Neural cell (in vitro differentiated cells): ENCODE data around the gene FBLIM1. TPM values are rescaled to one million over a fixed set of nuclear protein-coding genes. Genes with fewer than 3 reads are reported as not detected.

Experiments used
- H2AFZ ChIP-seq: fragments of 200-600, 300-800 bp; sonication (generic), shearing (Covaris generic); 2 replicates; pipeline ENCODE4 v1.6.0; 2014; ENCODE audit warnings: low read depth, mild to moderate bottlenecking, antibody characterized with exemption, low read length, moderate library complexity
- H3F3A ChIP-seq: fragments of 200-600 bp; shearing (Covaris generic); 2 replicates; pipeline ENCODE4 v1.6.1; 2016; ENCODE audit warnings: mild to moderate bottlenecking, moderate library complexity, mixed read lengths, antibody characterized with exemption, low read length; ENCODE audit not compliant: insufficient read depth, poor library complexity, severe bottlenecking
- H3K27ac ChIP-seq: fragments of 200-600, 300-800 bp; sonication (generic), shearing (Covaris generic); 2 replicates; pipeline ENCODE4 v1.5.1; 2014; ENCODE audit warnings: mild to moderate bottlenecking, low read length, moderate library complexity
- H3K27me3 ChIP-seq: fragments of 300-800, 200-600 bp; sonication (generic), shearing (Covaris generic); 2 replicates; pipeline ENCODE4 v1.6.0; 2014; ENCODE audit warnings: mild to moderate bottlenecking, low read depth, low read length, moderate library complexity; ENCODE audit not compliant: insufficient read depth
- H3K36me3 ChIP-seq: fragments of 300-800, 200-600 bp; sonication (generic), shearing (Covaris generic); 2 replicates; pipeline ENCODE4 v1.5.1; 2014; ENCODE audit warnings: mild to moderate bottlenecking, antibody characterized with exemption, low read length, moderate library complexity; ENCODE audit not compliant: insufficient read depth
- H3K4me2 ChIP-seq: fragments of 300-800, 200-600 bp; sonication (generic), shearing (Covaris generic); 2 replicates; pipeline ENCODE4 v1.6.0; 2014; ENCODE audit warnings: mild to moderate bottlenecking, low read length
- H3K4me3 ChIP-seq: fragments of 300-800, 200-600 bp; sonication (generic), shearing (Covaris generic); 2 replicates; pipeline ENCODE4 v1.5.1; 2014; ENCODE audit warnings: mild to moderate bottlenecking, low read length, moderate library complexity
- H3K79me2 ChIP-seq: fragments of 200-600 bp; shearing (Covaris generic); replicated peaks from 2 replicates; pipeline ENCODE4 v1.6.0; 2014; ENCODE audit warnings: mild to moderate bottlenecking, low read length, moderate library complexity; ENCODE audit not compliant: insufficient read depth
- H3K9ac ChIP-seq: fragments of 300-800, 200-600 bp; sonication (generic), shearing (Covaris generic); 2 replicates; pipeline ENCODE4 v1.6.1; 2016; ENCODE audit warnings: mild to moderate bottlenecking, low read length, mixed read lengths
- H3K9me2 ChIP-seq: fragments of 200-600 bp; shearing (Covaris generic); 2 replicates; pipeline ENCODE4 v1.6.1; 2016; ENCODE audit warnings: mild to moderate bottlenecking, low read length, mixed read lengths; ENCODE audit not compliant: insufficient read depth
- H3K9me3 ChIP-seq: fragments of 200-600, 300-800 bp; sonication (generic), shearing (Covaris generic); 2 replicates; pipeline ENCODE4 v1.6.1; 2016; ENCODE audit warnings: mild to moderate bottlenecking, mixed run types, low read length, moderate library complexity, mixed read lengths
- H4K20me1 ChIP-seq: fragments of 200-600 bp; shearing (Covaris generic); 2 replicates; pipeline ENCODE4 v1.6.1; 2016; ENCODE audit warnings: mild to moderate bottlenecking, mixed run types; ENCODE audit not compliant: insufficient read depth
- EP300 ChIP-seq: fragments of 450-650 bp; conservative IDR thresholded peaks from 2 replicates; pipeline ENCODE4 v1.6.1; 2014; ENCODE audit warnings: antibody characterized with exemption, mild to moderate bottlenecking, moderate library complexity; ENCODE audit not compliant: poor library complexity, severe bottlenecking
- EZH2 ChIP-seq: fragments of 200-600, 300-800 bp; shearing (Covaris generic), sonication (generic); IDR thresholded peaks from 2 replicates; pipeline ENCODE4 v1.6.1; 2014; ENCODE audit warnings: antibody characterized with exemption, low read length, borderline replicate concordance, mild to moderate bottlenecking; ENCODE audit not compliant: insufficient read depth, poor library complexity, severe bottlenecking
- MXI1 ChIP-seq: fragments of 450-650 bp; conservative IDR thresholded peaks from 2 replicates; pipeline ENCODE4 v1.6.1; 2014; ENCODE audit warnings: antibody characterized with exemption, mild to moderate bottlenecking; ENCODE audit not compliant: poor library complexity, severe bottlenecking
- POLR2AphosphoS5 ChIP-seq: IDR thresholded peaks from 2 replicates; pipeline ENCODE4 v1.6.1; 2012
- RAD21 ChIP-seq: fragments of 450-650 bp; conservative IDR thresholded peaks from 2 replicates; pipeline ENCODE4 v1.6.1; 2014; ENCODE audit warnings: antibody characterized with exemption, mild to moderate bottlenecking, moderate library complexity
- SMC3 ChIP-seq: fragments of 450-650 bp; conservative IDR thresholded peaks from 2 replicates; pipeline ENCODE4 v1.6.1; 2014; ENCODE audit warnings: antibody characterized with exemption, mild to moderate bottlenecking, moderate library complexity; ENCODE audit not compliant: poor library complexity
- TAF1 ChIP-seq: IDR thresholded peaks from 2 replicates; pipeline ENCODE4 v1.6.1; 2012; ENCODE audit warnings: low read depth
- polyA plus RNA-seq: library from polyadenylated mRNA; depleted of rRNA; stranded (reverse); fragments of >200 nt; gene quantifications from 2 replicates; pipeline ENCODE4 v1.2.3, GENCODE V29; 2014
- TF ChIP-seq, protein P1 (sequence below): IDR thresholded peaks from 2 replicates; pipeline ENCODE4 v1.6.1; 2012; ENCODE audit warnings: borderline replicate concordance
- TF ChIP-seq, protein P2 (sequence below): fragments of 450-650 bp; IDR thresholded peaks from 2 replicates; pipeline ENCODE4 v1.5.1; 2014; ENCODE audit warnings: antibody characterized with exemption, mild to moderate bottlenecking, moderate library complexity; ENCODE audit not compliant: poor library complexity, severe bottlenecking

Gene FBLIM1
- polyA plus RNA-seq, 1 donor from 2014 or later = 24.9 TPM

DNA sequence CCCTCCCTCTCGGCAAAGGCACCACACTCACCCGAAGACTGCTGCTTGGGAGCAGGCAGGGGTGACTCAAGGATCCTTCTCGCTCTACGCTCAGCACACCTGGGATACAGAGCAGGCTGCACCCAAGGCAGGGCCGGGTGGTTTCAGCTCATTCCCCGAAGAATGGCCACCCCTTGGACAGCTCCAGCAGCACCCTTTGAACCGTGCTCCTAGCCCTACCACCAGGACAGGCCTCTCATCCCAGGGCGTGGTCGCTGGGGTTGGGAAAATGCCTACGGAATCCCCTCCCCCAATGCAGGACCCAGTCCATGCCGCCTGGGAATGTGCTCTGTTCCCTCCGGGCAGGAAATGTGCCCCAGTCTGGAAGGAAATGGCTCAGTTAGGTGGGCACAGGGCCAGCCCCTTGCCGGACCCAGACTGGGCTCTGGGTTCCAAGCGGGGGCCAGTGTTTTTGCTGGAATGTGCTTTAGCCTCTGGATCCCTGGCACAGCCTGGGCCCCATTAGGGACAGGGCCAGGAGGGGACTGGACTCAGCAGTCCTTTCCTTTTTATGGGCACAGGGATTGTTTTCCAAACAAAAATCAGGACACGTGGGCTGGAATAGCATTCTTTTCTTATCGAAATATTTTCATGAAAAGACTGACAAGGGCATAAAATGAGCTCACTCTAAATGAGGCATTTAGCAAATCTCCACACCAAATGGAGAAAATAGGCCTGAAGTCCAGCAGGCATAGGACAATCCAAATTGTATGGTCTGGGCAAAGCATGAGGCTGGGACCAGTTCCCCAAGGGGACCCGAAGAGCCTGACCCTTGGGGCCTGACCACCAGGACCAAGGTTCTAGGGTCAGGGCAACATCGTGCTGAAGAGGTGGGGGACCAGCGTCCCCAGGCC lies 8.9 kb upstream of the FBLIM1 start:
- Histone ChIP-seq H3K4me3 (no peak overlapping the region), H3K79me2 (no peaks in the 10 kb centered on the region), H4K20me1 (no peaks in the 10 kb centered on the region), H3K27me3 (no peaks in the 10 kb centered on the region), H2AFZ (no peak overlapping the region), H3K27ac (no peak overlapping the region), H3K9me3 (no peaks in the 10 kb centered on the region), H3K36me3 (no peaks in the 10 kb centered on the region), H3K9ac (no peak overlapping the region), H3K4me2 (no peak overlapping the region), H3K9me2 (no peaks in the 10 kb centered on the region), H3F3A (no peaks in the 10 kb centered on the region)
- TF ChIP-seq POLR2AphosphoS5 (no peak), MXI1 (no peak), RAD21 (no peak), TAF1 (no peak), EP300 (no peak), EZH2 (no peak), SMC3 (no peak)
- TF ChIP-seq, protein P1, sequence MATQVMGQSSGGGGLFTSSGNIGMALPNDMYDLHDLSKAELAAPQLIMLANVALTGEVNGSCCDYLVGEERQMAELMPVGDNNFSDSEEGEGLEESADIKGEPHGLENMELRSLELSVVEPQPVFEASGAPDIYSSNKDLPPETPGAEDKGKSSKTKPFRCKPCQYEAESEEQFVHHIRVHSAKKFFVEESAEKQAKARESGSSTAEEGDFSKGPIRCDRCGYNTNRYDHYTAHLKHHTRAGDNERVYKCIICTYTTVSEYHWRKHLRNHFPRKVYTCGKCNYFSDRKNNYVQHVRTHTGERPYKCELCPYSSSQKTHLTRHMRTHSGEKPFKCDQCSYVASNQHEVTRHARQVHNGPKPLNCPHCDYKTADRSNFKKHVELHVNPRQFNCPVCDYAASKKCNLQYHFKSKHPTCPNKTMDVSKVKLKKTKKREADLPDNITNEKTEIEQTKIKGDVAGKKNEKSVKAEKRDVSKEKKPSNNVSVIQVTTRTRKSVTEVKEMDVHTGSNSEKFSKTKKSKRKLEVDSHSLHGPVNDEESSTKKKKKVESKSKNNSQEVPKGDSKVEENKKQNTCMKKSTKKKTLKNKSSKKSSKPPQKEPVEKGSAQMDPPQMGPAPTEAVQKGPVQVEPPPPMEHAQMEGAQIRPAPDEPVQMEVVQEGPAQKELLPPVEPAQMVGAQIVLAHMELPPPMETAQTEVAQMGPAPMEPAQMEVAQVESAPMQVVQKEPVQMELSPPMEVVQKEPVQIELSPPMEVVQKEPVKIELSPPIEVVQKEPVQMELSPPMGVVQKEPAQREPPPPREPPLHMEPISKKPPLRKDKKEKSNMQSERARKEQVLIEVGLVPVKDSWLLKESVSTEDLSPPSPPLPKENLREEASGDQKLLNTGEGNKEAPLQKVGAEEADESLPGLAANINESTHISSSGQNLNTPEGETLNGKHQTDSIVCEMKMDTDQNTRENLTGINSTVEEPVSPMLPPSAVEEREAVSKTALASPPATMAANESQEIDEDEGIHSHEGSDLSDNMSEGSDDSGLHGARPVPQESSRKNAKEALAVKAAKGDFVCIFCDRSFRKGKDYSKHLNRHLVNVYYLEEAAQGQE = no peak
- TF ChIP-seq, protein P2, sequence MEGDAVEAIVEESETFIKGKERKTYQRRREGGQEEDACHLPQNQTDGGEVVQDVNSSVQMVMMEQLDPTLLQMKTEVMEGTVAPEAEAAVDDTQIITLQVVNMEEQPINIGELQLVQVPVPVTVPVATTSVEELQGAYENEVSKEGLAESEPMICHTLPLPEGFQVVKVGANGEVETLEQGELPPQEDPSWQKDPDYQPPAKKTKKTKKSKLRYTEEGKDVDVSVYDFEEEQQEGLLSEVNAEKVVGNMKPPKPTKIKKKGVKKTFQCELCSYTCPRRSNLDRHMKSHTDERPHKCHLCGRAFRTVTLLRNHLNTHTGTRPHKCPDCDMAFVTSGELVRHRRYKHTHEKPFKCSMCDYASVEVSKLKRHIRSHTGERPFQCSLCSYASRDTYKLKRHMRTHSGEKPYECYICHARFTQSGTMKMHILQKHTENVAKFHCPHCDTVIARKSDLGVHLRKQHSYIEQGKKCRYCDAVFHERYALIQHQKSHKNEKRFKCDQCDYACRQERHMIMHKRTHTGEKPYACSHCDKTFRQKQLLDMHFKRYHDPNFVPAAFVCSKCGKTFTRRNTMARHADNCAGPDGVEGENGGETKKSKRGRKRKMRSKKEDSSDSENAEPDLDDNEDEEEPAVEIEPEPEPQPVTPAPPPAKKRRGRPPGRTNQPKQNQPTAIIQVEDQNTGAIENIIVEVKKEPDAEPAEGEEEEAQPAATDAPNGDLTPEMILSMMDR = no peak

- Histone ChIP-seq H3K79me2 (no peaks in the 10 kb centered on the region), H2AFZ (no peak overlapping the region), H4K20me1 (no peaks in the 10 kb centered on the region), H3K27ac (no peak overlapping the region), H3K27me3 (no peaks in the 10 kb centered on the region), H3K9ac (no peak overlapping the region), H3K9me3 (no peaks in the 10 kb centered on the region), H3K36me3 (no peaks in the 10 kb centered on the region), H3K4me3 (no peak overlapping the region), H3K4me2 (no peak overlapping the region), H3F3A (no peaks in the 10 kb centered on the region), H3K9me2 (no peaks in the 10 kb centered on the region)
- TF ChIP-seq EZH2 = no peak
- no peak for TF ChIP-seq RAD21
- no peak for TF ChIP-seq MXI1
- no peak for TF ChIP-seq POLR2AphosphoS5
- TF ChIP-seq TAF1 = no peak
- TF ChIP-seq EP300 = no peak
- TF ChIP-seq, protein P2 = no peak
- no peak for TF ChIP-seq SMC3
- TF ChIP-seq, protein P1 = no peak
These were observed 7.7 kb upstream of the FBLIM1 start for GRCh38 chr1:15750924-15751323.
